Left lung (tissue), 14 donors: Measurements from ENCODE around the gene ZNF549. TPM values are rescaled to one million over a fixed set of nuclear protein-coding genes. Genes with fewer than 3 reads are reported as not detected.
"Not testable (repeated sequence)": the region's sequence is repeated elsewhere in the genome, so short reads cannot be mapped to it uniquely, and the experiment has no call there.

Experiments
- ATAC-seq: fragments of 200-7000 bp; cut with Tn5 transposase; one replicate; pipeline ENCODE4 v1.9.1; 2020; ENCODE audit warnings: moderate library complexity
- DNase-seq, 4 donors: peaks; one replicate each; pipeline ENCODE4 v3.0.0-alpha.2; 2013 to 2020
- H3K27ac ChIP-seq, 2 donors: fragments of 200-600 bp; sonication (generic) in 1 of 2; one replicate each; pipeline versions ENCODE4 v1.5.0 to v1.8.0; 2020 to 2021
- H3K27me3 ChIP-seq, 2 donors: fragments of 200-600 bp; sonication (generic) in 1 of 2; one replicate each; pipeline versions ENCODE4 v1.5.0 to v1.8.0; 2020 to 2021
- H3K36me3 ChIP-seq, 2 donors: fragments of 200-600 bp; sonication (generic) in 1 of 2; one replicate each; pipeline versions ENCODE4 v1.5.0 to v1.8.0; 2020 to 2021
- H3K4me1 ChIP-seq, 2 donors: fragments of 200-600 bp; one replicate each; pipeline ENCODE4 v1.8.0; 2021
- H3K4me3 ChIP-seq, 2 donors: fragments of 200-600 bp; sonication (generic) in 1 of 2; one replicate each; pipeline versions ENCODE4 v1.5.0 to v1.8.0; 2020 to 2021; ENCODE audit warnings: mild to moderate bottlenecking in 1 of 2
- H3K9me3 ChIP-seq, 2 donors: fragments of 200-600 bp; sonication (generic) in 1 of 2; one replicate each; pipeline versions ENCODE4 v1.5.0 to v1.8.0; 2020 to 2021
- CTCF ChIP-seq, 2 donors: fragments of 200-600 bp; sonication (generic) in 1 of 2; IDR thresholded peaks; one replicate each; pipeline versions ENCODE4 v1.5.0 to v1.8.0; 2021; ENCODE audit warnings: antibody characterized with exemption in 2 of 2
- intact Hi-C, 2 donors: fragments of 100-400 bp; cut with DNase I; formaldehyde crosslinking; loops; one replicate each; pipeline versions ENCODE4 v1.11.2 to v1.14.2; 2022
- long read RNA-seq, 12 donors: library from polyadenylated mRNA in 2 of 12; unstranded in 2 of 12; transcript quantifications; one replicate each; pipeline ENCODE4 v2.0.0 and lab custom pipeline, GENCODE V29; 2019 to 2026
- polyA plus RNA-seq, 6 donors: library from polyadenylated mRNA; unstranded; fragments of 120-200 nt; gene quantifications; one replicate each; pipeline ENCODE4 v1.2.1, GENCODE V29; 2013; ENCODE audit not compliant: insufficient read length in 6 of 6
- total RNA-seq, 2 donors: library from RNA; stranded (reverse); fragmentation: NEBNext Ultra II Directional; extraction: Animal tissue kit (Norgen Biotek cat#: 25700); gene quantifications; one replicate each; pipeline ENCODE4 v1.2.1, GENCODE V29; 2021
- donor health status: DM: no; HTN: yes; CAD: no.
- donor health status: DM: no; HTN: no; CAD: no.

The ZNF549 gene
- total RNA-seq: 1 to 10 TPM; 4.9 to 5.8 TPM
- 10 to 100 TPM; 17.3 to 19.9 (median 18.4) TPM for polyA plus RNA-seq
- long read RNA-seq, donor 1, full-length matches to known transcripts: 4 of 9 reads
- long read RNA-seq, donor 1, partial matches to known transcripts: 5 of 9 reads
- long read RNA-seq, donor 1, other reads (novel, unspliced or antisense): 0 of 9 reads
- long read RNA-seq, donor 2, full-length matches to known transcripts: 4 of 4 reads
- long read RNA-seq, donor 2, partial matches to known transcripts: 0 of 4 reads
- long read RNA-seq, donor 2, other reads (novel, unspliced or antisense): 0 of 4 reads
- long read RNA-seq, donor 3, full-length matches to known transcripts: 2 of 8 reads
- long read RNA-seq, donor 3, partial matches to known transcripts: 6 of 8 reads
- long read RNA-seq, donor 3, other reads (novel, unspliced or antisense): 0 of 8 reads
- long read RNA-seq, donor 4, partial matches to known transcripts: 0 of 1 reads
- long read RNA-seq, donor 4, other reads (novel, unspliced or antisense): 1 of 1 reads
- long read RNA-seq, donor 5, full-length matches to known transcripts: 3 of 3 reads
- long read RNA-seq, donor 5, partial matches to known transcripts: 0 of 3 reads
- long read RNA-seq, donor 5, other reads (novel, unspliced or antisense): 0 of 3 reads
- long read RNA-seq, donor 6, full-length matches to known transcripts: 3 of 3 reads
- long read RNA-seq, donor 6, partial matches to known transcripts: 0 of 3 reads
- long read RNA-seq, donor 6, other reads (novel, unspliced or antisense): 0 of 3 reads
- long read RNA-seq, donor 7, partial matches to known transcripts: 10 of 10 reads
- long read RNA-seq, donor 7, other reads (novel, unspliced or antisense): 0 of 10 reads
- long read RNA-seq, donor 8, full-length matches to known transcripts: 4 of 4 reads
- long read RNA-seq, donor 8, partial matches to known transcripts: 0 of 4 reads
- long read RNA-seq, donor 8, other reads (novel, unspliced or antisense): 0 of 4 reads
- long read RNA-seq, donor 9: 0 reads
- long read RNA-seq, donor 10, full-length matches to known transcripts: 1 of 1 reads
- long read RNA-seq, donor 10, partial matches to known transcripts: 0 of 1 reads
- long read RNA-seq, donor 10, other reads (novel, unspliced or antisense): 0 of 1 reads
- long read RNA-seq, donor 11: 0 reads
- long read RNA-seq, donor 12, full-length matches to known transcripts: 2 of 12 reads
- long read RNA-seq, donor 12, partial matches to known transcripts: 10 of 12 reads
- long read RNA-seq, donor 12, other reads (novel, unspliced or antisense): 0 of 12 reads

- Histone ChIP-seq H3K4me1 (peaks cover 9 to 10% of the 10 kb centered on the region in 2 donors), H3K27me3 (no peaks in the 10 kb centered on the region), H3K4me3 (peak within 1 kb of the TSS; percentile 78 to 86), H3K27ac (peak within 1 kb of the TSS; percentile 51 to 80), H3K36me3 (peaks cover 0 to 20% of the 10 kb centered on the region in 2 donors), H3K9me3 (peaks cover 0 to 45% of the 10 kb centered on the region in 2 donors)
- no peak for TF ChIP-seq CTCF (IDR thresholded peaks at IDR 0.05)
- intact Hi-C loops: no loop called here
- ATAC-seq (peak; percentile 100), DNase-seq (peak; percentile 84 to 94 (median 90))
These were observed at the start of gene ZNF549 for GRCh38 chr19:57527136-57527881. Gene ZNF549, plus strand, starts transcription at chr19:57527356. Its CDS starts 218 bp downstream, at chr19:57527574.

- DNase-seq (peak; percentile 88 to 96 (median 94)), ATAC-seq (peak; percentile 100)
- H3K4me1 ChIP-seq, intact Hi-C loops, H3K27me3 ChIP-seq: not testable (repeated sequence)
- Histone ChIP-seq H3K36me3 (peaks cover 0 to 27% of the 10 kb centered on the region in 2 donors), H3K9me3 (peaks cover 0 to 22% of the 10 kb centered on the region in 2 donors), H3K27ac (peak within 1 kb of the TSS; percentile 50 to 82), H3K4me3 (peak within 1 kb of the TSS; percentile 86 to 89)
These were observed 39.5 kb upstream of the ZNF549 start, which contains the start of gene ZNF419 for GRCh38 chr19:57487477-57488298. Gene ZNF419, plus strand, starts transcription at chr19:57487750. Its CDS starts 201 bp downstream, at chr19:57487951.

DNA sequence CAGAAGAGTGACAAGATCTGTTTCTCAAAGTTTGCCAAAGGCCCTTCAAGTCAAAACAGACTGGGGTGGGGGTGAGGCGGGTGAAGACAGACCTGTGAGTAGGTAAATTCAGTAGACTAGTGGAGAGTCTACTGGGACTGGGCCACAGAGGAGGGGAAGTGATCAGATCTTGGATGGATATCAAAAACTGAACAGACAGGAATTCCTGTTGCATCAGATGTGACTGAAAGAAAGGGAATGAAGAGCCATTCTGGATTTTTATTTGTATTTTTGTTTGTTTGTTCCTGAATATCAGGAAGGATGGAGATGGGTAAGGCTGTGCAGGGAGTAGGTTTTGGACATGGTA, 38.9 kb upstream of the ZNF549 start:
- Histone ChIP-seq H3K4me3 (peak overlapping the region in 1 of 2 donors; percentile 86), H3K9me3 (peaks cover 0 to 27% of the 10 kb centered on the region in 2 donors), H3K36me3 (peaks cover 0 to 33% of the 10 kb centered on the region in 2 donors)
- H3K27ac ChIP-seq, H3K4me1 ChIP-seq, intact Hi-C loops, DNase-seq, H3K27me3 ChIP-seq: not testable (repeated sequence)
- ATAC-seq: peak; percentile 25

- H3K27ac ChIP-seq, H3K27me3 ChIP-seq, DNase-seq, H3K4me1 ChIP-seq, intact Hi-C loops, ATAC-seq: not testable (repeated sequence)
- peaks cover 0 to 51% of the 10 kb centered on the region in 2 donors for H3K9me3 ChIP-seq
- peaks cover 0 to 18% of the 10 kb centered on the region in 2 donors for H3K36me3 ChIP-seq
- H3K4me3 ChIP-seq: peak overlapping the region in 1 of 2 donors; percentile 67
These were observed 27.9 kb upstream of the ZNF549 start for GRCh38 chr19:57499332-57499679.

DNA sequence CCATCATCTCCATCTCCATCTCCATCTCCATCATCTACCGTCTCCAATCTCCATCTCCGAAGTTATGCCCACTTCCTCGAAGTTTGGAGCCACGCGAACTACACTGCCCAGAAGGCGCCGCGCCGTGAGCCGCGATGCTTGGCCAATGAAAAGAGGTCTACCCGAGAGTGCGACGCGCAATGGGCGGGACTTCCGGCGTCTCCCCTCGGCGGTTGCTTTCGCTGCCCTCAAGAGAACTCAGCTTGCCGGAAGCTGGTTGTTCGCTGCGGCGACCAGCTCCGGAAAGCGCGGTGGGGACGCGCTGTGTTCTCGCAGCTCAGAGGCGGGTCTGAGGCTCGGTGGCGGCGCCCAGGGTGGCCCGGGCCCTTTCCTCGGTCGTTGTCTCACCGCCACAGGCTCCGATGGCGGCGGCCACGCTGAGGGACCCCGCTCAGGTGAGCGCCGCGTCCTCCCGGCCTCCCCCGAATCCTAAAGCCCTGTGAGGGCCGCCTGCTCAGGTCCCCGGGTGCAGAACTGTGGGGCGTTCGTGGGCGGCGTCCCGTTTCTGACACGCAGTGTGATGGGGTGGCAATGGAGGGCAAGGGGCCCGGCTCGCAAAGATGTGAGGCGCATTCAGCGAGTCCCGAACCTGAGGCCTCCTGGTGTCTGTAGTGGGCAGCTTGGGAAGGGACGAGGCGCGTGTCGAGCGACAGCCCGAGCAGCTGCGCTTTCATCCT, 27.3 kb upstream of the ZNF549 start, which contains the start of gene ZNF773:
ZNF773 (plus strand) TSS at position 259 of the 716 bp plus-strand sequence; CDS start at position 402, 143 bp downstream.
- peak; percentile 100 for ATAC-seq
- DNase-seq: peak; percentile 93 to 97 (median 94)
- H3K4me1 ChIP-seq, intact Hi-C loops, H3K27me3 ChIP-seq: not testable (repeated sequence)
- H3K4me3 ChIP-seq: peak within 1 kb of the TSS; percentile 67 to 76
- H3K9me3 ChIP-seq: peaks cover 0 to 50% of the 10 kb centered on the region in 2 donors
- peaks cover 0 to 18% of the 10 kb centered on the region in 2 donors for H3K36me3 ChIP-seq
- peak within 1 kb of the TSS; percentile 79 to 86 for H3K27ac ChIP-seq

- H3K27ac ChIP-seq, intact Hi-C loops, H3K4me1 ChIP-seq, H3K27me3 ChIP-seq: not testable (repeated sequence)
- Histone ChIP-seq H3K36me3 (peaks cover 0 to 20% of the 10 kb centered on the region in 2 donors), H3K9me3 (peaks cover 0 to 47% of the 10 kb centered on the region in 2 donors), H3K4me3 (peak overlapping the region; percentile 7 to 67)
- DNase-seq: peak in 2 of 4 donors; percentile 23 to 35
- ATAC-seq: peak; percentile 37
These were observed 26.8 kb upstream of the ZNF549 start for GRCh38 chr19:57500400-57500799.
